HG02840 (cell line): ENCODE measurements around the gene RABL3.
"Not testable (repeated sequence)": the region's sequence is repeated elsewhere in the genome, so short reads cannot be mapped to it uniquely, and the experiment has no call there.

Source experiments
- ATAC-seq: cut with Tn5 transposase; IDR thresholded peaks from one replicate; pipeline ENCODE4 v1.9.1; 2021; ENCODE audit warnings: mild to moderate bottlenecking, moderate library complexity, moderate number of reproducible peaks; ENCODE audit not compliant: unreplicated experiment, low FRiP score

Gene RABL3

DNA sequence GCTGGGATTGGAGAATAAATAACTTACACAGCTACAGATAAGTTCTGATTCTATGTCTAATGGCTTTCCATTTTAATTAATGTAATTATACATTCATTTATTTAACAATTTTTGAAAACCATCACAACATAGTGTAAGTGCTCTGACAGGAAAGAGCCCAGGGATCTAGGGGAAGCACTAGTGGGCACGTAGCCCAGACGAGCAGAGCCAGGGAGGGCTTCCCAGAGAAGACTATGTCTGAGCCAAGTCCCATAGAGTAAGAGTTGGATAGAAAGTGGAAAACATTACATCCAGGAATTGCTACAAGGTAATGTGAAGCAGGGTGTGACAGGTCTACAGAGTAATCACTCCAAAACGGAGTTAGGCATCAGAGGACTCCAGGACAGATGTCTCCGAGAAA lies 57.4 kb downstream of the RABL3 start:
- ATAC-seq: no peak

DNA sequence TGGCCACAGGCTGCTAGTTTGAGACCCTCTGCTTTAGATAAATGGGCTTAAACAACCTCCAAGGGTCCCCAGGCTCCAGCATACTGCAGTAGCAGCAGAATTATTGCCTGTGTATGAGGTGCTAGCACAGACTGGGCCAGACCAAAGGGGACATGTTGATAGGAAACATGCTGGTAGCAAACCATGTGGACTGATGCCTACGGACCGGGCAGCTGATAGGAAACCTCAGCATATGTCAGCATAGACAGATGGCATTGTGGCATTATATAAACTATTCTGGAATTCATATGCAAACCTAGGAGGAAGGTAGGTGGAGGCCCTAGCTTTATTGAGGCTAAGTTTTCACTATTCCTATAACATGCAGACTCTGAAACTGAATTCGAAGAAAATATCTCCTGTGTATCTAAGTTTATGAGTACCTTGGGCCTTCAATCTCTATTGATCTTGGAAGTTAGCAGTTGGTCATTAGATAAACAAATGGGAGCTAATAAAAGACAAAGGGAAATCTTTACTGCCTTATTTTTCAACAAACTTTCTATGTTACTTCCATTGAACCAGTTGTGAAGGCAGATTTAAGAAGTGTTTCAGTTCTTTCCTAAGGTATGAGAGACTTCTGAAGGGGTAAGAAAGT lies 58.5 kb downstream of the RABL3 start:
- ATAC-seq: no peak

DNA sequence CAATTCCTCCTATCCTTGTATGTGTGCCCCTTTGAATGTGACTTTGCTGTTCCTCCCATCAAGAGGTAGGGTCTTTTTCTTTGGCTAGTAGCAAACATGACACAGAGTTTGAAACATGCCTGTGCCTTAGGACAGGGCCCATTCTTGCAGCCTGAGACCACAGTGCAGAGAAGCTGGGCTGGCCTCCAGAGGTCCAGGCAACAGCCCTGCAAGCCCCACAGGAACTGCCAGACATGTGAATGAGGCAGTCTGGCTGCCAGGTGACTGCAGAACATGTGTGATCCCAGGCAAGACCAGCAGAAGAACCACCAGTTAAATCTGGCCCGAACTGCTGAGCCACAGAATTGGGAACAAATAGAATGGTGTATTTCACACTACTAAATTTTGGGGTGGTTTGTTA lies 59.1 kb downstream of the RABL3 start:
- ATAC-seq: no peak

DNA sequence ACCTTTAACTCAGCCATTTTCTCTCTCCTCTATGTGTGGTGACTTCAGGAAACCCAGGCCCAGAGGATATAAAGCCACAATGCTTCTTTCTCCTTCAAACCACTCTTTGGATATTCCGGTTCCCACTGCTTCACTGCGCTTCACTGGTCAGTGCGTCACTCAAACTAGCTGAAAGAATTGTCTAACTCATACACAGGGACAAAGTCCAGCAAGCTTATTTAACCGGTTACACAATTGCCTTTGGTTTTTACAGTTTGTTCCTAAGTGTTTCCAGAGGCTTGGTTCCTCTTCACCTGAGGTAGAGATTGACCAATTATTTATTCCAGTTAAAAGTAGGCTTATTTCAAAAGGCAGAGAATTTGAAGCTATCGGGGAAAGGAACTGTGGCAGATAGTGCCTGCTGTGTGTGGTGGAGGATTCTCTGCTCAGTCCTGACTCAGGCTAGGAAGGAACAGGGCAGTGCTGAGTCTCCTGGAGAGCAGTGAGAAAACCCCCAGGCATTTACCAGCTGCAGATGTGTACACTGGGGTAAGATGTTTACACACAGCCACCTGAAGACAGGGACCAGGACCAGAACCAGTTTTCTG lies 60.1 kb downstream of the RABL3 start, which contains the start of gene HGD:
Gene HGD (minus strand): TSS at position 145 of the 587 bp plus-strand sequence. CDS start 128 bp downstream, at position 17.
- ATAC-seq: no peak

DNA sequence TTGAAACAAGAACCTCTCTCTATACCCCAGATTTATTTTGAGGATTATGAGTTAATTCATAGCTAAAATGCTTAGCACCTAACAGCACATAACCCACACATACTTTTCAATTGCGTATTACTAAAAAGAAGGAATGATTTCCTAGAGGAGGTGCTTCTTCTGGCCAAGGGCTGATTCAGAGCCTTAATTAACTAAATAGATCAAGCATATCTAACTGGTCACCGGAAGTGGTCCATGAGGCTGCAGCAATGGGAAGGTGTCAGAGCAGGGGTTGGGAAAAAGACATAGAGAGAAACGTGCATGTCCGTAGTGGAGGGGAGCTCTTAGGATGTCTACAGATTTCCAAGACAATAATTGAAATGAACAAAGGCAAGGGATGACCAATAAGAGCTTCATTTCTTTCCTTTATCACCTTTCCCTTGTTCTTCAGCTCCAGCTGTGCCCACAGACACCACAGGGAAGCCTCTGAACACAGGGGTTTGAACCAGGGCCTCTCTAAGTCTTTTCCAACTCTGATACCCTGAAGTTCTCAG lies 60.7 kb downstream of the RABL3 start:
- no peak for ATAC-seq

DNA sequence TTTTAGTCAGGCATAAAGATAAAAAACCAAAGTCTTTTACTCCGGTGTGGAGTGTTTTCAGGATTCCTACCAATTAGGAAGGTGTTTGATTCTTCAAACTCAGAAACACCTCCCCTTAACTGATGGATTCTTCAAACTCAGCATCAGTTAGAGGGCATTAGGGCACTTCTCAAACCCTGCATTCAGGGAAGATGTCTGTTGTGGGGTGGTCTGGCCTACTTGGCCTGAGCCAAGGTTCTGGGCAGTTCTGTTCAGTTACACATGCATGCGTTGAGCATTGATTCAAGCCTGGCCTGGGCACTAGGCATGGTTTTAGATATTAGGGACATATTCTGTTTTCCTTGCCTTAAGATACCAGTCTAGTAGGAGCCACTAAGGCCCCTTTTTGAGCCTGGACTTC lies 61.3 kb downstream of the RABL3 start:
- ATAC-seq: no peak

DNA sequence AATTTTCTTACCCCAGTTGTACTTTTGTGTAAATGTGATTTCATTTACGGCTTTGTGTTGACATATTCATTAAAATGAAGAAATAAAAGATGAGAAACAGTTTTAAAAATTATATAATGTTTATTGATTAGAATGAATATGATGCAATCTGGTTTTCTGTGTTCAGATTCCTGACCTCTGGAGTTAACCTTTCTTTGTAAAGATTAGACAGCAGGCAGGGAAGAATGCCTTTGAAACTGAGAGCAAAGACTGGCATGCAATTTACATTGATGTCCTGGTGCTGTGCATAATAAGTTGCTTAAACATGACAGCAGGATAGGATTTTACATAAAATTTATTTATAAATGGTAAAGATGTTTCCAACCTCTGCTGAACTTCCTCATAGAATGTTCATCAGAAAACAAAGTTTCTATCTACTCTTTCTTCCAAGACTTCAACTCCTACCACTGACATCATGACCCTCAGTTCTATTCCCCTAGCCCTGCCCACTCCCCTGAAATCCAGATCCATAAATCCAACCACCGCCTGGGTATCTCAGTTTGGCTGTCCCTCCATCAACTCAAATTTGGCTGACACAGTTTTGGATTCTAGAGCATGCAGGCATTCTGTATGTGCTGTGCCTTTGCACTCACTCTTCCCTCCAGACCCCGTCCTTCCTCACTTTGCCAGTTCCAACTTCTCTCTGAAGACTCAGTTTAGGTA lies 62.0 kb downstream of the RABL3 start:
- no peak for ATAC-seq

DNA sequence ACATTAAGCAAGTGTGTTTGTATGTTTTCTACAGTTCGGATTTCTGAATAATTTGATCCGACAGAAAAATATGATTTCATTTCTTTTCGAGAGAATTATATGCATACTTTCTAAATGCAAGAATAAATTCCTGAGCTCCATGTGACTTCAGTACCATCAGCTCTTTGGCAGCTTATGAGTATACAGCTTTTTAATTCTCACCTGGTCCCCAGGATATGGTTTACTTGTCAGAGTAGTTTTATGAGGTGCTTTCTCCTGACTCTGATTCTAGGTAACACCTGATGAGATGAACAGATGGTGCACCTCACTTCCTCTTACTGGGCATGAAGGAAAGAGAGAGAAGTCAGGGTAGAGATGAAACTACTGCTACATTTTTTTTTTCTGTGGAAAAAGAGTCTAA lies 63.3 kb downstream of the RABL3 start:
- peak; percentile 52 for ATAC-seq

DNA sequence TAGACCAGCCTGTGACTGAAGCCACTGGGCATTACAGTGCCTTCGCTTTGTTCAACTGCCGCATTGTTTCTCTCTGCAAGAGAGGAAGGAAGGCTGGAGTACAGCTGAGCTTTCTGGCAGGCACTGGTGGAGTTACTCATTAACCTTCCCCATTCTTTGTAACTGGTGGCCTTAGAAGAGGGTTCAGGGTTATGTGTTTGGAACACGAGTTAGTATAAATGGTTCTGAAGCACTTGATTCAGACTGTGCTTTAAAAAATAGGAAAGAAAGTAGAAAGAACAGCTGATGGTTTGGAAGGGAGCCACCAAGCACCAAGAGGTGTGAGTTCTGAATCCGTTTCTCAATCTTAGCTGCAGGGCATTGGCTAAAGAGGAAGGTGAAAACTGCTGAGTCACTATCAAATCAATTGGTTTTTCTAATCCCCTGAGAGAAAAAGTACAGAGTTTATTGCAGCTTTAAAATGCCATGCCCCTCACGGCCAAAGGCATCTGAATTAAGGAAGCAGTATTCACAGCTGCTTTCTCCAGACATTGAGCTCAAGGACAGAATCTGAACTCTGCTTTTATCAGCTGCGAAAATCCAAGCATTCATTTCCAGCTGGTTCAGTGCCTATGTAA lies 63.9 kb downstream of the RABL3 start:
- peak; percentile 86 for ATAC-seq

DNA sequence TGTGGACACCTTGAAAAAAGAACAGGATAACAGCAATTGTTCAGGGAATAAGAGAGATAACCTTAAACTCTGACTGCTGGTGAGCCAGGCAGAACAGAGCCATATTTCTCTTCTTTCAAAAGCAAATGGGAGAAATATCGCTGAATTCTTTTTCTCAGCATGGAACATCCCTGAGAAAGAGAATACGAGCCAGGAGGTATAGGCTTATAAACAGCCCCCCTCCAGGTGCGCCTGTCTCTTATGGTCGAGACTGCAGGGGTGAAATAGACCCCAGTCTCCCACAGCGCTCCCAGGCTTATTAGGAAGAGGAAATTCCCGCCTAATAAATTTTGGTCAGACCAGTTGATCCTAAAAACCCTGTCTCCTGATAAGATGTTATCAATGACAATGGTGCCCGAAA lies 65.1 kb downstream of the RABL3 start:
- not testable (repeated sequence) for ATAC-seq

DNA sequence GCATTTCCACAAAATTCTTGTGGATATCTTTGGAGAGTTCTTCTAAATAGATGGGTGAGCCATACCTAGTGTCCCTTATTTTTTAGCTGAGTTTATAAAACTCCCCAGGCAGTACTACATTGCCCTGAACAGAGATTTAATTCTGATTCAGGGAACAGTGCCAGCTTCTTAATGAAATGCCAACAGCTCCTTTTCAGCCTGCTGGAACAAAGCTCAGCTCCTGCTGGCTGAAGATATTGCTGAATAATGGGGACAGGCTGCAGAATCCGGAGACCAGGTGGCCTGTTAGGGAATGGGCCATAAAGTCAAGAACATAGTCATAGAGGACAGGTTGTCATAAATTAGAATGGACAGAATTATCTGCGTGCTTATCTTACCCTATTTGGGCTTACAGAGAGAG lies 69.2 kb downstream of the RABL3 start:
- ATAC-seq: no peak

DNA sequence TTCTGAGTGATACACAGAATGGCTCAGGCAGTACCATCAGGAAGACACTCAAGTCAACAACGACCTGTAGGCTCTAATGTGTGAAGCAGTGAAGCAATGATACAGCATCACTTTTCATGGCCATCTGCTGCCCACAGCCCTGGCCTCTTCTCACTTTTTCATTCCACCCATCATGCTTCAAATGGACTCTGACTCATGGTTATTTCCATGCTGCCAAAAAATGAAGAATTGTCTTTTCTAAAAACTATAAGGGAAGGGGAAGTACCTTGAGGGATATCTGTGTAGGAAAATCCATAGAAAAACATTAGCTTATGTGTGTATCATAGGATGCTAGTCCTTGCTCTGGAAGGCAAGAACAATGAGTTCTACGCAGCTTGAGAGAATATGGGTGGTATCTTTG lies 71.7 kb downstream of the RABL3 start:
- ATAC-seq: no peak

DNA sequence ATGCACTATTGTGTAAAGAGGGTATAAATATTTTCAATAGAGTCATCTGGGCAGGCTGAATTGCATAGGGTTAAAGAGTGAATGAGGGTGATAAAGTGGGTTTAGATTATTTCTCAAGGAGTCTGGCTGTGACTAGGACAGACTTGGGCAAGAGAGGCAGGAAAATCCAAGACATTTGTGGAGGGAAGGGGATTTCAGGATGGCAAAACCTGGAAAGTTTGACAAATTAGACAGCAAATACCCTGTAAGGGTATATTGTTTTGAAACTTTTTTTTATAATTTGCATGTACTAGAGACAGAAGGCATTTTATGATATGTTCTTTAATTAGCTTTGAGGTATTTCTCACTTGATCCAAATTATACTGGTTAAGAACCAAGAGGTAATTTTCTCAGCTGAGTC lies 77.4 kb downstream of the RABL3 start:
- no peak for ATAC-seq

DNA sequence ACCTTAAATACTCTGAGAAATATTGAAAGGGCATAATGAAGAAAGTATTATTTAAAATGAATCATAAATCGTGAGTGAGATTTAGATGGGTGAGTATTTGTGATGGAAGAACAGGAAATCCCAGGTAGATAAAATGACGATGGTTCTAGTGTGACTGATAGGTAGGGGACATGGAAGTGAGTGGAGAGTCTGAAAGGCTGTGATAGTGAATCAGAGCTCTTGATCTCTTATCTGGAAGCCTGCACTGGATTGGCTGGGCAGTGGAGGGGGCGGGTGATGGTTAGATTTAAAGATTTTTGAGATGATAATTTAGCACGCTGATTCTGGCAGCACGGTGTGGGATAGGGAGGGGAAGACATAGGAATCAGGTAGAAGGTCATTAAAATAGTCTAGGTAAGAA lies 80.4 kb downstream of the RABL3 start:
- no peak for ATAC-seq

DNA sequence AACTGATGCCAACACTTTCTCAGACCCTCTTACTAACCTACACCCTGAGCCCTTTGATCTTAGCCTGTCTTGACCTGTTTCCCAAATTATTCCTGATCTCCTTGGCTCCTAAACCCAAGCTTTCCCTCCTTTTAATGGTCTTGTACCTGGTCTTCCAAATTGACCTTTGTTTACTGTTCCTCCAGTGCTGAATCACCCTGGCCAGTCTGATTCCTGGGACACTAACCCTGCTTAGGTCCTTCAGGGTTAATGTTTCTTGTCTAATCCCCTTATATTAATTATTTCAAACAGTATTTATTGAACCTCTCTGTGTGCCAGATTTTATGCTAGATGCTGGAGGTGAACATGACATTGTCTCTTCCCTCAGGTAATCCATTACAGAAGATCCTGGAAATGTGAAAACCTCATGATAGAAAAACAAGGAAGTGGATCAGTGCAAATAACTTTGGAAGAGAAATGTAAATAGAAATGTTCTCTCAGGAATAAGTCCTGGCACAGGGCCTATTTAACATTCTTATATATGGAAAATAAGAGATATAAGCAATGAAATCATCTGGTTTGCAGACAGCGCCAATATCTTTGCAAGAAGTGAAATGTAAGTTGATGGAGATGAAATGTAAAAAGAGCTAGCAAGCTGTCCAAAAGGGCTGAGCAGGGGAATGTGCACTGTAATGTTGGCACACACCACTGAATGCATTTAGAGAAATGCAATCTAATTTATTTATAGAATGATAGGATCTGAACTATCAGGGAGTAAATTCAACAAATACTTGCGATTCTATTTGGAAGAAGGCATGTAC lies 81.0 kb downstream of the RABL3 start:
- ATAC-seq: no peak

DNA sequence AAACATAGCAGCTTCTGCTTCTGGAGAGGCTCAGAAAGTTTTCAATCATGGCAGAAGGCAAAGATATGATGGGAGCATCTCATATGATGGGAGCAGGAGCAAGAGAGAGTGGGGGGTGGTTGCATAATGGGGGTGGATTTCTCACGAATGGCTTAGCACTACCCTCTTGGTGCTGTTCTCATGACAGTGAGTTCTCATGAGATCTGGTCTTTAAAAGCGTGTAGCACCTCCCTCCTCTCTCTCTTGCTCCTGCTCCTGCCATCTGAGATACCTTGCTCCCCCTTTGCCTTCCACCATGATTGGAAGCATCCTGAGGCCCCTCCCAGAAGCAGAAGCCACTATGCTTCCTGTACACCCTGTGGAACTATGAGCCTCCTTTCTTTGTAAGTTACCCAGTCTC lies 82.5 kb downstream of the RABL3 start:
- no peak for ATAC-seq

DNA sequence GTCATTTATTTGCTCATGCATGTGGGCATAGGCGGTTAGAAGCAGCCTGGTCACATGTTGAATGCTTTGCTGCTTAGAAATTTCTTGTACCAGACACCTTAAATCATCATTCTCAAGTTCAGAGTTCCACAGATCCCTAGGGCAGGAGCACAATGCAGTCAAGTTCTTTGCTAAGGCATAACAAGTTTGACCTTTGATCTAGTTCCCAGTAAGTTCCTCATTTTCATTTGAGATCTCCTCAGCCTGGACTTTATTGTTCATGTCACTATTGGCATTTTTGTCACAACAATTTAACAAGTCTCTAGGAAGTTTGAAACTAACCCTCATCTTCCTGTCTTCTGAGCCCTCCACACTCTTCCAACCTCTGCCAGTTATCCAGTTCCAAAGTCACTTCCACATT lies 83.0 kb downstream of the RABL3 start:
- no peak for ATAC-seq

DNA sequence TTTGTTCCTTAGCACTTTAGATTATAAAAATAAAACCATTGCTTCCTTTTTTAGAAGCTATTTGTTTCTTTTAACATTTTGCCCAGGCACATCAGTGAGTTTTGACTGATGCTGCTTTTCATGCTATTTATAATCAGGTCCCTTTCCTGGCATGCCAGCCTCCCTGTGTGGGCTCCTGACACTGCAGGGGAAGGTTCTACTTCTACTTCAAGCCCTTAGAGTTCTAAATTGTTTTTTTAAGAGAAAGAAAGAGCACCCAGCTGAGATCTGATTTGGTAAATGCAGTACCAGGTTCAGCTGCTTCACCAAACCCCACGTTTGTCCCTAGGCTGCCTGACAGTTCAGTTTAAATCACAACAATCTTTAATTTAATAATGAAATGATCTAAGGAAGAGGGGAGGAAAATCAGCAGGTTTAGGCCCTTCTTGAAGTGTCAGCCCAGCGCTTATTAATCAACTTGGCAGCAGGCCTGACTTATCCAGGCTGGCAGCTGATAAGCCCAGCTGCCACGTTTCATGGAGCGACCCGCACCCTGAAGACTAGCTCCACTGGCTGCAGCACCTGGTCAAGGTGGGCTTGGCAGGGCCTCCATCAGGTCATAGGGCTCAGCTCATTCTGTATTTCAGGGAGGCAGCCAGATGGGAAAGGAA lies 89.3 kb downstream of the RABL3 start:
- no peak for ATAC-seq

DNA sequence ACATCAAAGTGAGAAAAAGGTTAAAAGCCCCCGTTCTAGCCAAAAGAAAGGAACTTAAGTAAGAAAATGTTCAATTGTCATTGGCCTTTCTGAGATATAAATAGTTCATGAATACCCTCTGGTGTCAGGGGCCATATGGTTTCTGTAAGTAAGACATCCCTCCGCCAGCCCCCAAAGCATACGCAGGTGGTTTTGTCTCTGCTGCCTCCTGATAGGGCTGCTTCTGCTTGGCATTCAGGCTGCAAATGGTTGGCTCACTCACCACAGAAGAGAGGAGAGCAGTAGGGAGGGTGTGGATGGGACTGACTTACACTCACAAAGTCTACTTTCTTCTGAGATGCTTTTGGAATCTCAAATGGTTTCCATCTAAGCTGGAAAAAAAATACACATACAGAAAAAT lies 90.0 kb downstream of the RABL3 start:
- ATAC-seq: no peak

DNA sequence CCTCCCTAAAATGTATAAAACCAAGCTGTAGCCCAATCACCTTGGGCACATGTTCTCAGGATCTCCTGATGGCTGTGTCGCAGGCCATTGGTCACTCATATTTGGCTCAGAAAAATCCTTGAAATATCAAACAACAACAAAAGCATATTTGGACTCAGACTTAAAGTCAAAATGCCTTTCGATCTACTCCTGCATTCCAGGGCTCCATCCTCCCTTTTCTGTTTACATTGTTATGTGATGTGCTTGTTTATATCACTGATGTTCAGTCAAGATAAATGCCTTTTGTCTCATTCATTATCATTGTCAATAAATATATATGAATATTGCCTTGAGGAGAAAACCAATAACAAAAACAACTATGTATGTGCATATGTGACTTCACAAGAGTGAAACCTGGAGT lies 92.0 kb downstream of the RABL3 start:
- no peak for ATAC-seq
